Omental fat pad (tissue), 4 donors: ENCODE results near the gene ANKRD33B. TPM values are rescaled to one million over a fixed set of nuclear protein-coding genes. Genes with fewer than 3 reads are reported as not detected.

Source experiments
- ATAC-seq: fragments of 150-250 bp; one replicate; pipeline ENCODE4 v1.9.1; 2016; ENCODE audit warnings: mild to moderate bottlenecking, moderate library complexity; ENCODE audit not compliant: low FRiP score
- DNase-seq: peaks from one replicate; pipeline ENCODE4 v3.0.0-alpha.2; 2019; ENCODE audit warnings: low spot score
- CTCF ChIP-seq, 3 donors: fragments of 450-650 bp; IDR thresholded peaks; one replicate each; pipeline ENCODE4 v1.5.1; 2016 to 2017; ENCODE audit warnings: antibody characterized with exemption in 3 of 3, mild to moderate bottlenecking in 3 of 3, moderate library complexity in 2 of 3
- total RNA-seq, 4 donors: library from RNA; depleted of rRNA; stranded (reverse); fragments of >200 nt; gene quantifications; one replicate each; pipeline ENCODE4 v1.1.0, GENCODE V29; 2016

ANKRD33B gene
- total RNA-seq, 4 donors from 2014 or later = 6.2 to 25.5 (median 8.1) TPM

GRCh38 chr5:10666531-10667299 lies 102.8 kb downstream of the ANKRD33B start:
- DNase-seq = no peak
- no peak for ATAC-seq
- TF ChIP-seq CTCF (IDR thresholded peaks at IDR 0.05) = no peak

- ATAC-seq (no peak), DNase-seq (no peak)
- no peak for TF ChIP-seq CTCF (IDR thresholded peaks at IDR 0.05)
These were observed 103.7 kb downstream of the ANKRD33B start for GRCh38 chr5:10667431-10668057.

- DNase-seq (no peak), ATAC-seq (no peak)
- no peak for TF ChIP-seq CTCF (IDR thresholded peaks at IDR 0.05)
These were observed 104.8 kb downstream of the ANKRD33B start for GRCh38 chr5:10668697-10669096.

DNA sequence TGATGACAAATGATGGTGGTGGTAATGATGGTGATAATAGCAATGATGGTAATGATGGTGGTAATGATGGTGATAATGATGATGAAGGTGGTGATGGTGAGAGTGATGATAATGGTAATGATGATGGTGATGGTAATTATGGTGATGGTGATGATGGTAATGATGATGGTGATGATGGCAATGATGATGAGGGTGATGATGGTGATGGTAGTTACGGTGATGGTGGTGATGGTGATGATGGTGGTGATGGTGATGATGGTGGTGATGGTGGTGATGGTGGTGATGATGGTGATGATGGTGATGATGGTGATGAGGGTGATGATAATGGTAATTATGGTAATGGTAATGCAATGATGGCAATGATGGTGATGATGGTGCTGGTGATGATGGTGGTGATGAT lies 106.1 kb downstream of the ANKRD33B start:
- no peak for DNase-seq
- ATAC-seq = no peak
- no peak for TF ChIP-seq CTCF (IDR thresholded peaks at IDR 0.05)

DNA sequence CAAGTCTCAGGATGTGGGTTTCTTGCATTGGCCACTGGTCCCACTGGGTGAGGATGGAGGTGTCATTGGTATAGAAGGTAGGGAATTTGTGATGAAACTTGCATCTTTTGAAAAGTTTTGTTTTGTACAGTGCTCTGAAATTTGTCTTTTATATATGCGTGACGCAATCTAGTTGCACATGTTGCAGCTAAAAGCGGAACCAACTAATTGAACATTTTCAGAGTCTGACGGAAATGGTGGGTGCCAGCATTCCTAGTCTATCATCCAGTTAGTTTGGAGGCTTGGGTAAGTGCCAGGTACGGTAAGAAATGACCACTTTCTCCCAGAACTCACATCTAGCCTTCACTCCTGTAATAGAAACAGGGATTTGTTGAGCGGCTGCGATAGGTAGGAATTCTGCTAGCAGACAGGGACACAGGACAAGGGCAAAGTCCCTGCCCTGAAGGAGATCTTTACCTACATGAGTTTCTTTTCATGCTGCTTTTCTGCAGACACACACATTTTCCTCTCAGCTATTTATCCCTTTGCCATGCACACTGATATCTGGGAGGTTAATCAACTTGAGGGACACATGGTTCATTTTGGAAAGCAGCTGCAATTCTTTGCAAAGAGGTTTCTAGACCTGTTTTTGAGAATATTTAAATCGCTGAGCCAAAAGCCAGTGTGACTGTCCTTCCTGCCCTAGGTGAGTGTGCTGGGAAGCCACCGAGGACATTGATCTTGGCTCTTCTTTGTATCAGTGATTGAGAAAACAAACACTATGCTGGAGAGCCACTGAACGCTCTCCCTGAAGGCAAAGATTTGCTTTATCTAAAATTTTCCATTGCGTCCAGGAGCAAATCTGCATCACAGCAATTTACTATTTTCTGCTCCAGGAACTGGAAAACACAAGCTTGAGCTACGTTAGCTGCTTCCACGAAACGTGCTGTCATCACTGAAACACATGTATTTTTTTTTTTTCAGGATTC lies 107.5 kb downstream of the ANKRD33B start:
- DNase-seq = no peak
- TF ChIP-seq CTCF (IDR thresholded peaks at IDR 0.05) = no peak
- no peak for ATAC-seq

GRCh38 chr5:10672146-10673016 lies 108.5 kb downstream of the ANKRD33B start:
- ATAC-seq (no peak), DNase-seq (no peak)
- TF ChIP-seq CTCF (IDR thresholded peaks at IDR 0.05) = no peak
